AG10803 (cell line): ENCODE measurements around the gene TCF7L1.

Source experiments
- DNase-seq: peaks from one replicate; pipeline ENCODE4 v3.0.0; 2010; ENCODE audit warnings: low read depth
- H3K4me3 ChIP-seq: 2 replicates; pipeline ENCODE4 v1.5.1; 2011; ENCODE audit warnings: mild to moderate bottlenecking, low read length, control low read depth
- CTCF ChIP-seq: conservative IDR thresholded peaks from 2 replicates; pipeline ENCODE4 v1.5.1; 2011; ENCODE audit warnings: mild to moderate bottlenecking, low read length, control low read depth, inconsistent platforms

The TCF7L1 gene

GRCh38 chr2:85188852-85189251, 55.7 kb downstream of the TCF7L1 start:
- no peak overlapping the region for H3K4me3 ChIP-seq
- peak; percentile 39 for DNase-seq
- TF ChIP-seq CTCF, result no peak

GRCh38 chr2:85189606-85190270, 56.5 kb downstream of the TCF7L1 start:
- no peak overlapping the region for H3K4me3 ChIP-seq
- DNase-seq, result no peak
- no peak for TF ChIP-seq CTCF

GRCh38 chr2:85191157-85191556, 58.0 kb downstream of the TCF7L1 start:
- no peak for DNase-seq
- H3K4me3 ChIP-seq, result no peak overlapping the region
- no peak for TF ChIP-seq CTCF

GRCh38 chr2:85194780-85195480, 61.7 kb downstream of the TCF7L1 start:
- no peak overlapping the region for H3K4me3 ChIP-seq
- TF ChIP-seq CTCF, result no peak
- no peak for DNase-seq

GRCh38 chr2:85195956-85196355, 62.8 kb downstream of the TCF7L1 start:
- TF ChIP-seq CTCF, result no peak
- DNase-seq, result no peak
- H3K4me3 ChIP-seq, result no peak overlapping the region

- H3K4me3 ChIP-seq, result no peak overlapping the region
- TF ChIP-seq CTCF, result no peak
- peak; percentile 74 for DNase-seq
These were observed 66.5 kb downstream of the TCF7L1 start for GRCh38 chr2:85199698-85200097.

- DNase-seq, result no peak
- no peak for TF ChIP-seq CTCF
- no peak overlapping the region for H3K4me3 ChIP-seq
These were observed 76.7 kb downstream of the TCF7L1 start for GRCh38 chr2:85209887-85210286.
